Activated T-cell treated with anti-CD3 and anti-CD28 coated beads for 24 hours (primary cell): ENCODE results near the gene RREB1.
"Not testable (repeated sequence)": the region's sequence is repeated elsewhere in the genome, so short reads cannot be mapped to it uniquely, and the experiment has no call there.

Experiments used
- DNase-seq: peaks from one replicate; pipeline ENCODE4 v3.0.0-alpha.2; 2020; ENCODE audit warnings: low read depth

RREB1 gene

GRCh38 chr6:7262746-7263518 lies 155.2 kb downstream of the RREB1 start:
- no peak for DNase-seq

GRCh38 chr6:7263519-7263805 lies 155.7 kb downstream of the RREB1 start:
- DNase-seq = not testable (repeated sequence)

GRCh38 chr6:7264041-7264440 lies 156.3 kb downstream of the RREB1 start:
- no peak for DNase-seq

GRCh38 chr6:7264686-7265384 lies 157.1 kb downstream of the RREB1 start:
- no peak for DNase-seq

- DNase-seq = not testable (repeated sequence)
These were observed 157.6 kb downstream of the RREB1 start for GRCh38 chr6:7265385-7265726.

GRCh38 chr6:7267071-7267465 lies 159.3 kb downstream of the RREB1 start:
- DNase-seq = no peak

GRCh38 chr6:7267466-7268091 lies 159.8 kb downstream of the RREB1 start:
- no peak for DNase-seq

- DNase-seq = no peak
These were observed 160.6 kb downstream of the RREB1 start for GRCh38 chr6:7268362-7268761.

GRCh38 chr6:7268816-7269555 lies 161.2 kb downstream of the RREB1 start:
- DNase-seq = no peak

- no peak for DNase-seq
These were observed 162.1 kb downstream of the RREB1 start for GRCh38 chr6:7269816-7270215.

GRCh38 chr6:7270320-7271204 lies 162.8 kb downstream of the RREB1 start:
- DNase-seq = no peak

GRCh38 chr6:7271205-7271534 lies 163.4 kb downstream of the RREB1 start:
- no peak for DNase-seq

- DNase-seq = no peak
These were observed 165.9 kb downstream of the RREB1 start for GRCh38 chr6:7273709-7274108.

GRCh38 chr6:7274525-7274924 lies 166.8 kb downstream of the RREB1 start:
- DNase-seq = not testable (repeated sequence)

GRCh38 chr6:7276199-7276524 lies 168.4 kb downstream of the RREB1 start:
- no peak for DNase-seq

GRCh38 chr6:7282097-7282906 lies 174.5 kb downstream of the RREB1 start:
- no peak for DNase-seq

GRCh38 chr6:7283676-7284075 lies 175.9 kb downstream of the RREB1 start:
- no peak for DNase-seq

GRCh38 chr6:7285416-7285815 lies 177.7 kb downstream of the RREB1 start:
- no peak for DNase-seq

GRCh38 chr6:7290079-7290478 lies 182.3 kb downstream of the RREB1 start:
- DNase-seq = no peak

- DNase-seq = no peak
These were observed 185.0 kb downstream of the RREB1 start for GRCh38 chr6:7292596-7293255.

- DNase-seq = no peak
These were observed 188.2 kb downstream of the RREB1 start for GRCh38 chr6:7295916-7296315.
